Bone marrow (tissue), 2 donors: ENCODE data around the gene AMIGO1.

Experiments
- DNase-seq, 2 donors: peaks; one replicate each; lab custom pipeline; 2025; lab: John Stamatoyannopoulos, UW

AMIGO1 gene

GRCh38 chr1:109509176-109510134, at the start of gene AMIGO1:
Gene AMIGO1, minus strand, starts transcription at chr1:109509727. Its CDS starts 815 bp downstream, at chr1:109508912.
- no peak for DNase-seq

- DNase-seq = no peak
Measured at GRCh38 chr1:109557520-109557919, 48.0 kb upstream of the AMIGO1 start.

- no peak for DNase-seq
Measured at GRCh38 chr1:109556563-109556962, 47.0 kb upstream of the AMIGO1 start.

GRCh38 chr1:109548321-109549267, 39.1 kb upstream of the AMIGO1 start, which contains the start of gene GNAI3:
Gene GNAI3, plus strand, starts transcription at chr1:109548615. Its CDS starts 106 bp downstream, at chr1:109548721.
- peak; percentile 89 to 98 for DNase-seq

GRCh38 chr1:109547463-109548320, 38.2 kb upstream of the AMIGO1 start:
- DNase-seq = no peak

- peak; percentile 20 to 89 for DNase-seq
Measured at GRCh38 chr1:109546311-109547109, 37.0 kb upstream of the AMIGO1 start.

GRCh38 chr1:109543988-109544735, 34.6 kb upstream of the AMIGO1 start:
- no peak for DNase-seq

- no peak for DNase-seq
Measured at GRCh38 chr1:109543283-109543987, 33.9 kb upstream of the AMIGO1 start.

- DNase-seq = no peak
Measured at GRCh38 chr1:109542657-109543056, 33.1 kb upstream of the AMIGO1 start.

- no peak for DNase-seq
Measured at GRCh38 chr1:109541102-109541501, 31.6 kb upstream of the AMIGO1 start.

- no peak for DNase-seq
Measured at GRCh38 chr1:109539676-109540075, 30.1 kb upstream of the AMIGO1 start, which contains the start of gene GPR61. Gene GPR61, plus strand, starts transcription at chr1:109539872. Its CDS starts 3,151 bp downstream, at chr1:109543023.

GRCh38 chr1:109538827-109539555, 29.5 kb upstream of the AMIGO1 start:
- DNase-seq = no peak

GRCh38 chr1:109537450-109538178, 28.1 kb upstream of the AMIGO1 start:
- no peak for DNase-seq

GRCh38 chr1:109535971-109536491, 26.5 kb upstream of the AMIGO1 start:
- DNase-seq = no peak

GRCh38 chr1:109535481-109535880, 26.0 kb upstream of the AMIGO1 start:
- DNase-seq = no peak

GRCh38 chr1:109534307-109534858, 24.9 kb upstream of the AMIGO1 start:
- no peak for DNase-seq
